NT2/D1 (cell line): ENCODE measurements around the gene SH3RF2.

Source experiments
- YY1 ChIP-seq: IDR thresholded peaks from 2 replicates; pipeline ENCODE4 v1.6.1; 2011; ENCODE audit not compliant: insufficient read length, insufficient read depth
- ZNF274 ChIP-seq: IDR thresholded peaks from 2 replicates; pipeline ENCODE4 v1.6.1; 2011; ENCODE audit warnings: mild to moderate bottlenecking, low read depth, low read length

GRCh38 chr5:145948047-145948446 lies 11.7 kb downstream of the SH3RF2 start:
- TF ChIP-seq ZNF274 (no peak), YY1 (no peak)
